A673 (cell line): ENCODE measurements around the gene SH3BP2.

Experiments used
- CTCF ChIP-seq: fragments of 300-800, 200-600 bp; sonication (generic); conservative IDR thresholded peaks from 2 replicates; pipeline ENCODE4 v1.5.1; 2017; ENCODE audit warnings: low read depth, mild to moderate bottlenecking, antibody characterized with exemption, low read length, moderate library complexity, mixed read lengths
- EZH2 ChIP-seq: fragments of 200-600 bp; sonication (generic); IDR thresholded peaks from 2 replicates; pipeline ENCODE4 v1.6.1; 2017; ENCODE audit warnings: borderline replicate concordance, low read depth, mild to moderate bottlenecking, mixed read lengths, antibody characterized with exemption, low read length; ENCODE audit not compliant: poor library complexity, severe bottlenecking

- no peak for TF ChIP-seq CTCF
- no peak for TF ChIP-seq EZH2
Observed at GRCh38 chr4:2788532-2789103, 4.3 kb upstream of the SH3BP2 start.
